ENCODE data around the gene FOXN3.

Gene FOXN3

GRCh38 chr14:89325299-89325883, 91.6 kb downstream of the FOXN3 start:
- no peak for DNase-seq

GRCh38 chr14:89324501-89325298, 92.3 kb downstream of the FOXN3 start:
- no peak for DNase-seq

- no peak for DNase-seq
Measured at GRCh38 chr14:89320381-89321000, 96.5 kb downstream of the FOXN3 start.

- no peak for DNase-seq
Measured at GRCh38 chr14:89319687-89320086, 97.3 kb downstream of the FOXN3 start.

GRCh38 chr14:89317051-89317691, 99.9 kb downstream of the FOXN3 start:
- DNase-seq, result no peak

- DNase-seq, result no peak
Measured at GRCh38 chr14:89315493-89316470, 101.3 kb downstream of the FOXN3 start.

- no peak for DNase-seq
Measured at GRCh38 chr14:89314274-89314673, 102.8 kb downstream of the FOXN3 start.

- no peak for DNase-seq
Measured at GRCh38 chr14:89312932-89313331, 104.1 kb downstream of the FOXN3 start.

GRCh38 chr14:89310211-89310610, 106.8 kb downstream of the FOXN3 start:
- no peak for DNase-seq

GRCh38 chr14:89309670-89310177, 107.3 kb downstream of the FOXN3 start:
- DNase-seq, result no peak

- DNase-seq, result no peak
Measured at GRCh38 chr14:89308232-89308959, 108.6 kb downstream of the FOXN3 start.

GRCh38 chr14:89307409-89307808, 109.6 kb downstream of the FOXN3 start:
- no peak for DNase-seq

GRCh38 chr14:89304972-89305703, 111.9 kb downstream of the FOXN3 start:
- no peak for DNase-seq

- no peak for DNase-seq
Measured at GRCh38 chr14:89304561-89304960, 112.5 kb downstream of the FOXN3 start.

GRCh38 chr14:89303456-89304435, 113.3 kb downstream of the FOXN3 start:
- no peak for DNase-seq

- no peak for DNase-seq
Measured at GRCh38 chr14:89302396-89302950, 114.6 kb downstream of the FOXN3 start.

GRCh38 chr14:89299587-89299986, 117.4 kb downstream of the FOXN3 start:
- no peak for DNase-seq

- DNase-seq, result no peak
Measured at GRCh38 chr14:89298056-89298834, 118.8 kb downstream of the FOXN3 start.
